ENCODE data around the gene CMSS1. TPM values are rescaled to one million over a fixed set of nuclear protein-coding genes. Genes with fewer than 3 reads are reported as not detected.

The CMSS1 gene
- total and polyA plus RNA-seq, 2 donors = 14.7 to 25.0 TPM

DNA sequence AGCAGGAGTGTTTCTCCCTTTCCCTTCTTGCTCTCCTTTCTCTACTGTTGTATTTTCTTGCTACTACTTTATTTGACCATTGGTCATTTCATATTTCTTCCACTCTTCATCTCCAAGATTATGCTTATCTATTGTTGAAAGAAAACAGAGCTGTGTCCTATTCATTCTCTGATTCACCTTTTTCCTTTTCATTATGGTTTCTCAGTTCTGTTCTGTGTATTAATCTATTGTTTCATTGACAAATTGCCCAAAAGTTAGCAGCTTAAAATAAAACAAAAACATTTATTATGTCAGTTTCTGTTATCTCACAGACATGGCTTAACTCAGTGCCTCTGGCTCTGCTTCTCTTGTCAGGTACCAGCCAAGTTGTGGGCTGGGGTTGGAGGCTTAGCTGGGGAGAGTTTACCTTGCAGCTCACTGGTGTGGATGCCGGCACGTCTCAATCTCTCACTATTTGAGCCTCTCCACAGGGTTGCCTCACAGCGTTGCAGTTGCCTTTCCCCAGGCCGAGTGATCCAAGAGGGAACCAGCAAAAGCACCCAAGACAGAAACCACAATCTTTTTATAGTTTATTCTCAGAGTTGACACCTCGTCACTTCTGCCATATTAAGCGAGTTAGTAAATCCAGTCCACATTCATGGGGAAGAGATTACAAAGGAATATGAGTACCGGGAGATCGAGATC lies 333.5 kb downstream of the CMSS1 start:
- DNase-seq (ENCODE audit: extremely low spot score) = no peak
- no peaks in the 10 kb centered on the region for H3K4me1 ChIP-seq (ENCODE audit: insufficient read depth)
- no peak overlapping the region for H3K27ac ChIP-seq (ENCODE audit: low read depth)
- H3K36me3 ChIP-seq (ENCODE audit: insufficient read depth) = no peaks in the 10 kb centered on the region
- H3K4me3 ChIP-seq (ENCODE audit: low read depth, low read length) = no peak overlapping the region
- 47% methylated on average over 8 of the region's 8 CpGs for WGBS

DNA sequence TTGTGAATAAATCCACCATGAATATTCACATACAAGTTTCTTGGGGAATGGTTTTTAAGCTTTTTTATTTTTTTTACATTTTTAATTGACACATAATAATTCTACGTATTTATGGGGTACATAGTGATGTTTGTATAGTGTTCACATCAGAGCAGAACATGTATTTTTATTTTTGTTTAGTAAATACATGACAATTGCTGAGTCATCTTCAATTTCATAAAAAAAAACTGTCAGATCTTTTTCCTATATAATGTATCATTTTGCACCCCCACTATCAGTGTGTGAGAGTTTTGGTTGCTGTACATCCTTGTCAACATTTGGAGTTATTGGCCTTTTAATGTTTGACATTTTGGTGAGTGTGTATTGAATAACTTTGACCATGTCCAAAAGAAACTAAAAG lies 336.5 kb downstream of the CMSS1 start:
- H3K4me1 ChIP-seq (ENCODE audit: insufficient read depth) = no peaks in the 10 kb centered on the region
- H3K36me3 ChIP-seq (ENCODE audit: insufficient read depth) = no peaks in the 10 kb centered on the region
- no peak overlapping the region for H3K27ac ChIP-seq (ENCODE audit: low read depth)
- no peak for DNase-seq (ENCODE audit: extremely low spot score)
- H3K4me3 ChIP-seq (ENCODE audit: low read depth, low read length) = no peak overlapping the region
- 96% methylated on average over 1 of the region's 1 CpG for WGBS

DNA sequence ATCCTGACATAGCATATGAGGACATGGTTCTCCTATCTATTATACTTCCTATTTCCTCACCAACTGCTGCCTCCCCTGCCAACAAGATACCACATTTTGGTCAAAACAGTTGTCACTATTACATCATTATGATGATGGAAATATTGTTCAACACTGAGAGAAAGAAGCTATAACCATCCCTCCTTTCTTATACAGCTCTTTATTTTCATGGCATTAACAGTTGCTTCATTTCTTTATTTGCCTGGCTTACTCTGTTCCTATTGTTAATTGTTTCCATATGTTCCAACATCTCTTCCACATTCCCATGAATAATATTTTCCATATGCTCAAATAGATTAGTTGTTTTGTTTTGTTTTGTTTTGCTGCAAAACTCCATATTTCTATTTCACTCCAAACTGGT lies 337.5 kb downstream of the CMSS1 start:
- DNase-seq (ENCODE audit: extremely low spot score) = no peak
- Histone ChIP-seq H3K4me3 (ENCODE audit: low read depth, low read length) (no peak overlapping the region), H3K27ac (ENCODE audit: low read depth) (no peak overlapping the region), H3K36me3 (ENCODE audit: insufficient read depth) (no peaks in the 10 kb centered on the region), H3K4me1 (ENCODE audit: insufficient read depth) (no peaks in the 10 kb centered on the region)

DNA sequence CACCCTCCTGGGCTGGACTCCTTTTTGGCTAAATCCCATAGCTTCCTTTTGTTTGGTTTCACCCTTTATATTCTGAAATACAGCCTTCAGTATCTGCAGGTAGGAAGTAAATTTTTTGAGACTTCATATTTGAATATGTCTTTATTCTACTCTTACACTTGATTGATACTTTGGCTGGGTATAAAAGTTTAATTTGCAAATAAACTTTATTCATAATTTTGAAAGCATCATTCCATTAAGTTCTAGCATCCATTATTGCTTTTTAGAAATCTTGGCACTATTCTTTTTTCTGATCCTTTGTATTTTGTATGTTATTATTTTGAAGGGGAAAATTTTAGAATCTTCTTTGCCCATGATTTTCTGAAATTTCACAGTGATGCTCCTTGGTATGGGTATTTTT lies 337.9 kb downstream of the CMSS1 start:
- DNase-seq (ENCODE audit: extremely low spot score) = no peak
- no peak overlapping the region for H3K4me3 ChIP-seq (ENCODE audit: low read depth, low read length)
- H3K27ac ChIP-seq (ENCODE audit: low read depth) = no peak overlapping the region
- no peaks in the 10 kb centered on the region for H3K4me1 ChIP-seq (ENCODE audit: insufficient read depth)
- no peaks in the 10 kb centered on the region for H3K36me3 ChIP-seq (ENCODE audit: insufficient read depth)

DNA sequence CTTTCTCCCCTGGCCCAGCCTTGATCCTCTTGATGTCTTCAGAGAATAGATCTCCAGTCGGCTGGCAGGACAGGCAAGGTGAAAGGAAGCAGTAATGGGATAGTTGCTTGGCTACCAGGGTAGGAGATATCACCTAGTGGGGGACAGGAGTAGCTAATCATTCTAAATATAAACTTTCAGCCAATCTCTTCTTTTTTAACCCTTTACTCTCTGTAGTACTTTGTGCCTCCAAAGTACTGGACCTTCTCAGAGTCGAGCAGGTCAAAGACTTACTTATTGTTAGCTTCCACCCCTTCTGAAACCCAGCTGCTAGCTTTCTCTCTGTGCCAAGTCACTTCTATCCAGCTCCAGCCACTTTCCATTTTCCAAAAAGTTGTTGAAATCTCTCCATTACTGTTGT lies 340.0 kb downstream of the CMSS1 start:
- 78% methylated on average over 2 of the region's 2 CpGs for WGBS
- no peaks in the 10 kb centered on the region for H3K4me1 ChIP-seq (ENCODE audit: insufficient read depth)
- no peak overlapping the region for H3K27ac ChIP-seq (ENCODE audit: low read depth)
- DNase-seq (ENCODE audit: extremely low spot score) = no peak
- no peaks in the 10 kb centered on the region for H3K36me3 ChIP-seq (ENCODE audit: insufficient read depth)
- H3K4me3 ChIP-seq (ENCODE audit: low read depth, low read length) = no peak overlapping the region

DNA sequence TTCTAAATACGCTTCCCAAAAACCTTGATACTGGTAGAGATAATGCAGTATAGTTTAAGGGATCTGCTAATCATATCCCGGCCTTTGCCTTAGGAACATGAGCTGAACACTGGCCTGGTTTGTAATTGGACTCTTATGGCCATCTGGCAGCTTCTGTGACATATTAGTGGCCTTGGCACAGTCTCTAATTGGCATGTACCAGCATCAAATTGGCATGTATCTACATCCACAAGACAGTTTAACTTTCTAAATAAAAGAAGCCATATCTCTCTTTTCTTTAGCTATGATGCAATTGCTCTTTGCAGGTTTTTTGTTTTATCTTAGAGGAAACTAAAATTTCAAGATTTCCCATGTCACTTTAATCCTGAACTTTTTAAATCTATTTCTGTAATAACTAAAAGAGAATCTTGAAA lies 341.3 kb downstream of the CMSS1 start:
- no peak for DNase-seq (ENCODE audit: extremely low spot score)
- no peaks in the 10 kb centered on the region for H3K4me1 ChIP-seq (ENCODE audit: insufficient read depth)
- 56% methylated on average over 2 of the region's 2 CpGs for WGBS
- no peak overlapping the region for H3K27ac ChIP-seq (ENCODE audit: low read depth)
- no peaks in the 10 kb centered on the region for H3K36me3 ChIP-seq (ENCODE audit: insufficient read depth)
- no peak overlapping the region for H3K4me3 ChIP-seq (ENCODE audit: low read depth, low read length)

DNA sequence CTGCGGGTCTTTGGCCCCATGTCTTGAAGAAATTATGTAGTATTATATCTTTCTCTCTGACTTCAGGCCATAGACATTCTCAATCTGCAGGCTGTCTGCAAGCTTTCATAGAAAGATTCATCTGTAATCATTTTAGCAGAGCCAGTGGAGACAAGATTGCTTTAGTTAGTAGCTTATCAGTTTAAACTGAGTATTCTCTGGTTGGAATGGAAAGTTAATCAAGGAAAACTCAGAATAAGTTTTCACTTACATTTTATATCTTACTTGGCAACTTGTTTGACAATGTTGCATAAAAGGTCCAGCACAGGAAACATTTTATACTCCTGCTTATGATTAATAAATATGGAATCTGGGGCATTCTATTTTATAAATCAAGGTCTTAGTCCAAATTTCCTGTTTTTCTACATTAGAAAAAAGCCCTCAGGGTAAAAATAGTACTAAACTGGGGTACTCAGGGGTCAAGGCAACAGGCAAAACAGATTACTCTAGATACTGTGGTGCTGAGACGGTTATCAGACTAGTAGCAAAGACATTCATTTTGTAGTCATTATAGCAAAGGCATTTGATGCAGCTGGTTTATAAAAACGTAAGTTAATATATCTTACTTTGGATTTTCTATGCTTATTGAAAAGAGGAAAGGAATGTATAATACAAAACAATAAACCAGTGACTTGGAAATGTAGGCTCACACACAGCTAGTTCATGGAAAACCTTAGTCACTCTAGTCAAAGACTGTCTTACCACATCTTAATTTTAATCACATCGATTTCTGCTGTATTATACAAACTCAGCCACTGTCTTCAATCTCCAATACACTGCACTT lies 341.9 kb downstream of the CMSS1 start:
- no peak overlapping the region for H3K4me3 ChIP-seq (ENCODE audit: low read depth, low read length)
- no peak overlapping the region for H3K27ac ChIP-seq (ENCODE audit: low read depth)
- H3K36me3 ChIP-seq (ENCODE audit: insufficient read depth) = no peaks in the 10 kb centered on the region
- WGBS = 22% methylated on average over 4 of the region's 4 CpGs
- no peaks in the 10 kb centered on the region for H3K4me1 ChIP-seq (ENCODE audit: insufficient read depth)
- no peak for DNase-seq (ENCODE audit: extremely low spot score)

DNA sequence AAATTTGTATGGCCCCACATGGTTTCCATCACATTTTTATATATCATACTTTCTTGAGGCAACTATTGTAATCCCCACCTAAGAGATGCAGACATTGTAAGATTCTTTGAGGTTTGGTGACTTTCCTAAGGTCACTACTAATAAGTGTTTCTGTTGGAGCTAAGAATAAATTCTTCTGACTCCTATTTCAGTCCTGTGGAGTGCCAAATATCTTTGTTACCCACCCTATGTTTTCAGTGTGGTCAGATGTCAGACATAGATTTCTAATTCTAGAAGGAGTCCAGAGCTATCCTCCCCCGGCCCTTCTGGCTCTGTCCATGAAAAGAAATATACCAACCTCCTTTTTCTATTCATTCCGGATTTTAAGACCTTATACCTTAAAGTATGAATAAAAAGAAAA lies 342.9 kb downstream of the CMSS1 start:
- Histone ChIP-seq H3K4me3 (ENCODE audit: low read depth, low read length) (no peak overlapping the region), H3K27ac (ENCODE audit: low read depth) (no peak overlapping the region), H3K4me1 (ENCODE audit: insufficient read depth) (no peaks in the 10 kb centered on the region), H3K36me3 (ENCODE audit: insufficient read depth) (no peaks in the 10 kb centered on the region)
- WGBS = 92% methylated on average over 2 of the region's 2 CpGs
- no peak for DNase-seq (ENCODE audit: extremely low spot score)

DNA sequence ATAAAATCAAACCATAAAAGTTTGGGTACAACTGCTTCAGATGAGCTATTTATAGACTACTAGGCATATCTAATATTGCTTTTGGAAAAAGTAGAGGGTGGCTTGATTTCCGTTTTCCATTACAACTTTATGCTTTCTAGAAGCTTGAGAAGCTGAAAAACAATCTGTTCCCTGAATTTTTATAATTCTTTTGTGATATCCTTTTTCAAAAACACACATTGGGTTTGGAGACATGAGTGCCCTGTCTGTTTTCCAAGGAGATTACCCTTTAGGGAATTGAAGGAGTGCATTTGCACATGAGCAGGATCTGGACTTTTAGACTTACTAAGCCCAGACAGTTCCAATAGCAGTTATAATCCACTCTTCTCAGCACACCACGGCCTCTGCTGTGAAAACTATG lies 346.1 kb downstream of the CMSS1 start:
- no peak overlapping the region for H3K27ac ChIP-seq (ENCODE audit: low read depth)
- DNase-seq (ENCODE audit: extremely low spot score) = no peak
- WGBS = 59% methylated on average over 2 of the region's 2 CpGs

DNA sequence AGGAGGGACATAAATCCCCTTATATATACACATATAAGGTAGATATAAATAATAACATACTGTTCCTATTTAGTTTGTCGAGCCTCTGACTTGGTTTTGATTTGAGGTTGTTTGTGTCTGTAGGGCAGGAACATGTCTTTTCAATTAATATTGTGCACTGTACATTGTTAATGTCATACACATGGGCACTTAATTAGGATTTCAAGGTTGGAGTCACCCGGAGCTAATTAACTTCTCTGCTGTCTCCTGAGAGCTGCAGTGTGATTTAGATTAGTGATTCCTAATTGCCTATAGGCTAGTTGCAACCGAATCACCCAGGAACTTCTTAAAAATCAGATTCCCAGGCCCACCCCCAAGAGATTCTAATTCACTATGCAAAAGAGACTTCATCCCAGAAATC lies 347.1 kb downstream of the CMSS1 start:
- WGBS = 80% methylated on average over 3 of the region's 3 CpGs
- Histone ChIP-seq H3K4me1 (ENCODE audit: insufficient read depth) (no peaks in the 10 kb centered on the region), H3K36me3 (ENCODE audit: insufficient read depth) (peaks cover 2% of the 10 kb centered on the region), H3K27ac (ENCODE audit: low read depth) (no peak overlapping the region), H3K4me3 (ENCODE audit: low read depth, low read length) (no peak overlapping the region)
- DNase-seq (ENCODE audit: extremely low spot score) = no peak

More for the DNA sequence above, 346.1 kb downstream of the CMSS1 start:
- Histone ChIP-seq H3K36me3 (ENCODE audit: insufficient read depth) (peaks cover 2% of the 10 kb centered on the region), H3K4me1 (ENCODE audit: insufficient read depth) (no peaks in the 10 kb centered on the region), H3K4me3 (ENCODE audit: low read depth, low read length) (no peak overlapping the region)

DNA sequence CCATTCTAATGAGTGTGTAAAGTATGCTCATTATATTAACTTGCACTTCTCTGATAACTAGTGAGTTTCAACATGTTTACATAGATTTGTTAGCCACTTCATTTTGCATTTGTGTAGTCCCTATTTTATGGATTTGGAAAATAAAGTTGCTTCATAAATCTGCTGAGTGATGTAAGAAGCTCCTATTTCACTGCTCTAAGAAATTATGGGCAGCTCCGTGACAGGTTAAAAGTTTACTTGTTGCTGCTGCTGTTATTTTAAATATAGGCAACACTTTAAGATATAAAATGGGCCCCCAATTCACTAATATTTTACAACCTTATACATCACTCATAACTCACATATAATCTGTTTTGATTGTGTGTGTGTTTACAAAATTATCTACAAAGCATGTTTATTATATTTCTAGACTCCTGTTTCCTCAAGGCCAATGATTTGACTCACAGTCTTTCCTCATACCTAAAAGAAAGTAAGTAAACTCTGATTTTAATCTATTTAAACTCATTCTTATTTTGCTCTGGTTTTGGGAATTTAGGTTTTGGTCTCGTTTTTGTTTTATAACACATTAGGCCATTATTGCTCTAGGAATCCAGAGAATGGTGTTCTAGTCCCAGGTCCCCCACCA lies 348.4 kb downstream of the CMSS1 start:
- no peak overlapping the region for H3K4me3 ChIP-seq (ENCODE audit: low read depth, low read length)
- peaks cover 2% of the 10 kb centered on the region for H3K36me3 ChIP-seq (ENCODE audit: insufficient read depth)
- 78% methylated on average over 2 of the region's 2 CpGs for WGBS
- no peaks in the 10 kb centered on the region for H3K4me1 ChIP-seq (ENCODE audit: insufficient read depth)
- no peak for DNase-seq (ENCODE audit: extremely low spot score)
- H3K27ac ChIP-seq (ENCODE audit: low read depth) = no peak overlapping the region

DNA sequence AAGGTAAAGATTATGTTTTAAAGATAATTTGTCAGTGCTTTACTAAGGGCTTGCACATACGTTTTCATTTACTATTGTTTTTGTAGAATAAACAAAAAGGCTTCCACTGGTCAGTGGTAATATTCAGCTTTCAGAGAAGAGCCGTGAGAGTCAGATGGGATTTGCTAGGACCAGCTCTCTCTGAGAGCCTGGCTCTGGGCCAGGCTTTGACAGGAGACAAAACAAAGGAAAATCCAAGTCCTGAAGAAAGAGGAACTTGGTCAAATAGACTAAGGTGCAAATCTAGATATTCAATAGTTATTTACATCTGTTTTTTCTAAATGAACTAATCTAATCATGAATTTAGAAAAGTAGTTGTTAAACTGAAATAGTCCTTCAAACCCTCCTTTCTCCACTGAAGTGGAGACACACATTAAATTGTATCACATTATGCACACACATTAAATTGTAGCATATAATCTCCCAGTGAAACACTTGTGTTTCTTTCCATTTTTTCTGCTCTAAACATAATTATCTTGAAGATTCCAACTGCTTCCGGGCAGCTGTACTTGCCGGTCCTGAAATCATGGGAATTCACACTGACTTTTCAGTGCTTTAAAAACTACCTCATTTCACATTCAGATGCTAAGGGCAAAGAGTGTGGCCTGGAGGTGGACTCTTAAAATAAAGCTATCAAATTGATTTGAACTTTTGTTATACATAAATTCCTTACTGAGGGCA lies 351.7 kb downstream of the CMSS1 start:
- Histone ChIP-seq H3K4me3 (ENCODE audit: low read depth, low read length) (no peak overlapping the region), H3K4me1 (ENCODE audit: insufficient read depth) (no peaks in the 10 kb centered on the region), H3K36me3 (ENCODE audit: insufficient read depth) (peaks cover 5% of the 10 kb centered on the region), H3K27ac (ENCODE audit: low read depth) (no peak overlapping the region)
- no peak for DNase-seq (ENCODE audit: extremely low spot score)
- 46% methylated on average over 4 of the region's 4 CpGs for WGBS

DNA sequence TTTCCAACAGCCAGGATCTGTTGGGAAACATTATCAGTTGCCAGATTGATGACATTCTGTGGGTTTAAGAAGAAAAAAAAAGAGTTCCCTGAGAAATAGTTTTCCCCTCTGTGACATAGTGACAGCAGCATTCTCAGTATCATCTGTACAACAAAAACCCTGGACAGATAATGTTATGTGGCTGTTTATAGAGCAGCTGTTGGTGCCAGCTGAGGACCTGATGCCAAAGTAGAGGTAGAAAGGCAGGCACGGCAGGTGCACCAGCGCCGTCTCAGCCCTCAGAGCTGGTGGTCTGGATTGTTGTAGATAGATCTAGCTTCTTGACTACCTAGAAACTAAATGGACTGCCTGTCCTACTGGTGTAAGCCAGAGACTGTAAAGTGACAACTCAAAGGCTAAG lies 352.8 kb downstream of the CMSS1 start:
- DNase-seq (ENCODE audit: extremely low spot score) = no peak
- Histone ChIP-seq H3K4me3 (ENCODE audit: low read depth, low read length) (no peak overlapping the region), H3K36me3 (ENCODE audit: insufficient read depth) (peaks cover 5% of the 10 kb centered on the region), H3K27ac (ENCODE audit: low read depth) (no peak overlapping the region), H3K4me1 (ENCODE audit: insufficient read depth) (no peaks in the 10 kb centered on the region)
- WGBS = 96% methylated on average over 3 of the region's 3 CpGs

Measured in urinary bladder (tissue), 4 donors.